ENCODE data around the gene RGPD8. TPM values are rescaled to one million over a fixed set of nuclear protein-coding genes. Genes with fewer than 3 reads are reported as not detected.

The RGPD8 gene
- total RNA-seq, 4 donors from 2014 or later: 15.9 to 38.4 (median 18.3) TPM

DNA sequence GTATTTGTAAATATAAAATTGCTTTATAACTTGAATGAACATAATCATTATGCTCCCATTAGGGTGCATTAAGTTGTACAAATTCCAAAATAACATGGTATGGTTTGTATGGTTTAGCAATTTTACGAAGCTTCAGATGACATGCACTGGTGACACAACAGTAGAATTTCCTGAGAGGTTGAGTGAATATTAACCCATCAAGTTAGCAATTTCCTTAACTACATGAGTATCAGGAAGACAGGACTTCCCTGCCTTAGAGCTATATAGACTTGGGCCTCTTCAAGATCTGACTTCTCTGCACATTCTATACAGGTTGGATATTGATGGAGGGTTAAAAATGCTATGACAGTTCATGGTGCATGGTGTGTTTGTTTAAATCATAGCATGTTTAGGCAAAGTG lies 97.8 kb downstream of the RGPD8 start:
- 100% methylated on average over 1 of the region's 1 CpG for WGBS, 2 donors (ENCODE audit: low coverage in 1 of 2)
- Histone ChIP-seq H3K27me3 (no peaks in the 10 kb centered on the region), H3K4me1 (no peaks in the 10 kb centered on the region), H3K27ac (no peak overlapping the region), H3K9me3 (no peaks in the 10 kb centered on the region), H3K36me3 (peaks cover 0 to 17% of the 10 kb centered on the region in 2 donors), H3K4me3 (no peak overlapping the region)
- no peak for TF ChIP-seq POLR2A (IDR thresholded peaks at IDR 0.05)
- TF ChIP-seq EP300 (IDR thresholded peaks at IDR 0.05): no peak
- TF ChIP-seq, protein P1, sequence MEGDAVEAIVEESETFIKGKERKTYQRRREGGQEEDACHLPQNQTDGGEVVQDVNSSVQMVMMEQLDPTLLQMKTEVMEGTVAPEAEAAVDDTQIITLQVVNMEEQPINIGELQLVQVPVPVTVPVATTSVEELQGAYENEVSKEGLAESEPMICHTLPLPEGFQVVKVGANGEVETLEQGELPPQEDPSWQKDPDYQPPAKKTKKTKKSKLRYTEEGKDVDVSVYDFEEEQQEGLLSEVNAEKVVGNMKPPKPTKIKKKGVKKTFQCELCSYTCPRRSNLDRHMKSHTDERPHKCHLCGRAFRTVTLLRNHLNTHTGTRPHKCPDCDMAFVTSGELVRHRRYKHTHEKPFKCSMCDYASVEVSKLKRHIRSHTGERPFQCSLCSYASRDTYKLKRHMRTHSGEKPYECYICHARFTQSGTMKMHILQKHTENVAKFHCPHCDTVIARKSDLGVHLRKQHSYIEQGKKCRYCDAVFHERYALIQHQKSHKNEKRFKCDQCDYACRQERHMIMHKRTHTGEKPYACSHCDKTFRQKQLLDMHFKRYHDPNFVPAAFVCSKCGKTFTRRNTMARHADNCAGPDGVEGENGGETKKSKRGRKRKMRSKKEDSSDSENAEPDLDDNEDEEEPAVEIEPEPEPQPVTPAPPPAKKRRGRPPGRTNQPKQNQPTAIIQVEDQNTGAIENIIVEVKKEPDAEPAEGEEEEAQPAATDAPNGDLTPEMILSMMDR (IDR thresholded peaks at IDR 0.05): no peak
- no peak for TF ChIP-seq POLR2AphosphoS5 (IDR thresholded peaks at IDR 0.05)
- ATAC-seq: no peak

DNA sequence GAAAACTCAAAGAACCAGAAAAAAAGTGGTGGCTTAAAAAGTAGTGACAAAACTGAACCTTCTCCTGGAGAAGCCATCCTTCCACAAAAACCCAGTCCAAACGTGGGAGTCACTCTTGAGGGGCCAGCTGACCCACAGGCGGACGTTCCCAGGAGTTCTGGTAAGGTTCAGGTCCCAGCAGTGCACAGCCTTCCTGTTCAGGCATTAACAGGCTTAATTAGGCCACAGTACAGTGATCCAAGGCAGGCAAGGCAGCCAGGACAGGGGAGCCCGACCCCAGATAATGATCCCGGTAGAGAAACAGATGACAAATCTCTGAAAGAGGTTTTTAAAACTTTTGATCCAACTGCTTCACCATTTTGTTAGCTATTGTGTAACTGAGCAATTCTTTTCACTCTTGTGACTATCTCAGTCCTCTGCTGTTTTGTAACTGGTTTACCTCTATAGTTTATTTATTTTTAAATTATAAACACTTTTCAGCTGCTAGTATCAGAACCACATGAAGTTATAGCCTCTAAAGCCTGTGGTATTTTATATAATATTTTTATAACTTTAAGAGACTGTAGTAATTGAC lies 101.2 kb downstream of the RGPD8 start:
- H3K4me3 ChIP-seq: no peak overlapping the region
- no peaks in the 10 kb centered on the region for H3K4me1 ChIP-seq
- peaks cover 0 to 47% of the 10 kb centered on the region in 2 donors for H3K36me3 ChIP-seq
- 56 to 79% methylated on average over 2 to 5 of the region's 5 CpGs for WGBS, 2 donors (ENCODE audit: low coverage in 1 of 2)
- TF ChIP-seq POLR2AphosphoS5 (IDR thresholded peaks at IDR 0.05) (no peak), EP300 (IDR thresholded peaks at IDR 0.05) (no peak), POLR2A (IDR thresholded peaks at IDR 0.05) (no peak)
- TF ChIP-seq, protein P1 (IDR thresholded peaks at IDR 0.05): no peak
- no peak for ATAC-seq
- H3K9me3 ChIP-seq: no peaks in the 10 kb centered on the region
- H3K27me3 ChIP-seq: no peaks in the 10 kb centered on the region
- no peak overlapping the region for H3K27ac ChIP-seq

DNA sequence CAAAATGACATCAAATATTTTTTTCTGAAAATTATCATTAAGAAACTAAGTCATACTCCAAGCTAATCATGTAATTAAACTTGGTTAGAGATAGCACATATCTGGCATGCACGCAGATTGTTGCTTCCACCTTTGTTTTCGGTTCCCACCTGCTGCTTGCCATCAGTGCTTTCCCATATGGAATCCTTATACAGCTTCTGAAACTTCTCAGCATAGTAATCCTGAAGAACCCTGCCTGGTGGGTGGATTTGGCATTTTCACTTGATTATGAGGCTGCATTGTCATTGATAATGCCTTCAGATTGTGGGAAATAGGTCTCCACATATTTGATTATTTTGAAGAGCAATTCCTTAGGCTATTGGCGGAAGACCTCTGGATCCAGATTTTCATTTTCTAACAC lies 110.5 kb downstream of the RGPD8 start:
- H3K36me3 ChIP-seq: peaks cover 0 to 68% of the 10 kb centered on the region in 2 donors
- TF ChIP-seq EP300 (IDR thresholded peaks at IDR 0.05) (no peak), POLR2A (IDR thresholded peaks at IDR 0.05) (no peak), POLR2AphosphoS5 (IDR thresholded peaks at IDR 0.05) (no peak)
- TF ChIP-seq, protein P1 (IDR thresholded peaks at IDR 0.05): no peak
- no peaks in the 10 kb centered on the region for H3K27me3 ChIP-seq
- H3K27ac ChIP-seq: no peak overlapping the region
- no peak overlapping the region for H3K4me3 ChIP-seq
- WGBS, 2 donors (ENCODE audit: low coverage in 1 of 2): 83 to 92% methylated on average over 2 to 3 of the region's 3 CpGs
- no peak for ATAC-seq
- no peaks in the 10 kb centered on the region for H3K4me1 ChIP-seq
- H3K9me3 ChIP-seq: no peaks in the 10 kb centered on the region

DNA sequence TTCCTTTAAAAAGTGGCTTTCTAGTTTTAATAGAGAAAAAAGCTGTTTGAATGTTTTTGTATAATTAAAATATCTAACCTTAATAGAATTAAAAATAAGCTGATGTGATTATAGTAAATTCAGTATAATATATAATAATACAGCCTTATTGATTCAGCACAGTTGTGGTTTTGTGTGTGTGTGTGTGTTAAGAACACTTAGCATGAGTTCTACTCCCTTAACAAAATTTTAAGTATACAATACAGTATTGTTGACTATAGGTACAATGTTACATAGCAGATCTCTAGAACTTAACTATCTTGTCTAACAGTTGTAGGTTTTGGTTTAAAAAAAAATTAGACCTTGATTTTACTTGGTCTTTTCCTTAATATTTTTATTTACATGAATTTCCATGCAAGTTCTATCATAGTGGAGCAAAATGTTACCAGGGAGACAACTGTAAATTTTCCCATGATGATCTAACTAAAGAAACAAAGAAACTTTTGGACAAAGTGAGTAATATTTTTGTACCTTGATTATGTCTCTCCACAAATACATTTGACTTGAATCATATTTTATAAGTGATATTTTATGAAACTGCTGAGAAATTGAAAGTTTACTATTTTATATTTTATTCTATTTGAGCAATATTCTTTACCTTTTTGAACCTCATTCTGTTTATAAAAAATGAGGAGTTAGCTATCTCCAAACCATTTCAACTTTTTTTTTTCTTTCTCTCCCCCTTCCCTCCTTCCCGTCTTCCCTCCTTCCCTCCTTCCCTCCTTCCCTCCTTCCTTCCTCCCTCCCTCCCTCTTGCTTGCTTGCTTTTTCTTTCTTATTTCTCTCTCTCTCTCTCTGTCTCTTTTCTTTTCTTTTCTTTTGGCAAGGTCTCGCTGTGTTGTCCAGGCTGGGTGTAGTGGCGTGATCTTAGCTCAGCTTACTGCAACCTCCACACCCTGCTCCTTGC lies 111.8 kb downstream of the RGPD8 start:
- TF ChIP-seq, protein P1 (IDR thresholded peaks at IDR 0.05): no peak
- TF ChIP-seq POLR2AphosphoS5 (IDR thresholded peaks at IDR 0.05): no peak
- TF ChIP-seq EP300 (IDR thresholded peaks at IDR 0.05): no peak
- no peak for TF ChIP-seq POLR2A (IDR thresholded peaks at IDR 0.05)
- peaks cover 0 to 68% of the 10 kb centered on the region in 2 donors for H3K36me3 ChIP-seq
- 82% methylated on average over 3 of the region's 3 CpGs; no CpG with 5 or more reads in 1 of the 2 donors for WGBS, 2 donors (ENCODE audit: low coverage in 1 of 2)
- no peaks in the 10 kb centered on the region for H3K27me3 ChIP-seq
- ATAC-seq: no peak
- no peaks in the 10 kb centered on the region for H3K9me3 ChIP-seq
- no peak overlapping the region for H3K4me3 ChIP-seq
- H3K4me1 ChIP-seq: no peaks in the 10 kb centered on the region
- no peak overlapping the region for H3K27ac ChIP-seq

Small RNA genes within 50 kb of the gene (small RNA-seq; reads per million reads assigned to genes)
- 0 reads per million in 4 donors for gene AC115115.1

Other genes starting within 250 kb of the RGPD8 start
- gene ZC3H8, start 178.6 kb downstream of the RGPD8 start, total RNA-seq: 10 to 100 TPM in 2 of 4 donors, 1 to 10 TPM in 2; 3.4 to 14.3 (median 8.5) TPM
- gene ZC3H6, start 158.0 kb downstream of the RGPD8 start, total RNA-seq: 10 to 100 TPM; 13.7 to 30.7 (median 17.3) TPM
- gene TTL, start 48.5 kb upstream of the RGPD8 start, total RNA-seq: 10 to 100 TPM; 19.3 to 33.8 (median 24.9) TPM
- 10 to 100 TPM; 11.7 to 21.5 (median 13.3) TPM for gene POLR1B, start 108.8 kb upstream of the RGPD8 start, total RNA-seq
- gene CHCHD5, start 151.0 kb upstream of the RGPD8 start, total RNA-seq: 10 to 100 TPM in 3 of 4 donors, 1 to 10 TPM in 1; 7.7 to 18.1 (median 16.0) TPM
- gene SLC20A1, start 212.3 kb upstream of the RGPD8 start, total RNA-seq: 10 to 100 TPM in 3 of 4 donors, 1 to 10 TPM in 1; 9.5 to 25.4 (median 20.5) TPM

Measured in gastroesophageal sphincter (tissue), 4 donors.